Immature natural killer cell (primary cell): ENCODE data around the gene IL18. TPM values are rescaled to one million over a fixed set of nuclear protein-coding genes. Genes with fewer than 3 reads are reported as not detected.

Experiments
- DNase-seq, 3 donors: peaks; one replicate each; pipeline ENCODE4 v3.0.0; 2022; ENCODE audit warnings: mixed read lengths in 1 of 3
- H3K27ac Mint-ChIP-seq, 6 donors: one replicate each; pipeline ENCODE4 v1.8.0; 2020; ENCODE audit warnings: mixed read lengths in 6 of 6, mild to moderate bottlenecking in 5 of 6, inconsistent platforms in 4 of 6, moderate library complexity in 3 of 6
- H3K27me3 Mint-ChIP-seq, 3 donors: one replicate each; pipeline ENCODE4 v1.8.0; 2020 to 2021; ENCODE audit warnings: low read depth in 3 of 3, mild to moderate bottlenecking in 3 of 3, mixed read lengths in 3 of 3, moderate library complexity in 3 of 3, inconsistent platforms in 1 of 3
- H3K36me3 Mint-ChIP-seq, 3 donors: one replicate each; pipeline ENCODE4 v1.8.0; 2020; ENCODE audit warnings: mixed read lengths in 3 of 3, inconsistent platforms in 2 of 3, mild to moderate bottlenecking in 2 of 3
- H3K4me1 Mint-ChIP-seq, 2 donors: one replicate each; pipeline ENCODE4 v1.8.0; 2020; ENCODE audit warnings: inconsistent platforms in 2 of 2, mild to moderate bottlenecking in 2 of 2, mixed read lengths in 2 of 2, moderate library complexity in 1 of 2
- H3K4me3 Mint-ChIP-seq, 5 donors: one replicate each; pipeline ENCODE4 v1.8.0; 2020; ENCODE audit warnings: mild to moderate bottlenecking in 5 of 5, mixed read lengths in 5 of 5, inconsistent platforms in 3 of 5, moderate library complexity in 3 of 5
- H3K9me3 Mint-ChIP-seq, 6 donors: one replicate each; pipeline ENCODE4 v1.8.0; 2020; ENCODE audit warnings: mild to moderate bottlenecking in 6 of 6, mixed read lengths in 6 of 6, inconsistent platforms in 4 of 6, moderate library complexity in 3 of 6
- polyA plus RNA-seq, 3 donors: library from polyadenylated mRNA; unstranded; fragments of 300-500 nt; fragmentation: Illumina TruSeq; gene quantifications; one replicate each; pipeline ENCODE4 v1.2.3, GENCODE V29; 2021

The IL18 gene
- polyA plus RNA-seq, 3 donors from 2014 or later = 6.8 to 20.4 (median 11.2) TPM

GRCh38 chr11:112129656-112130055, 34.2 kb downstream of the IL18 start:
- H3K36me3 Mint-ChIP-seq = peaks cover 0 to 8% (median 5%) of the 10 kb centered on the region in 3 donors
- H3K4me3 Mint-ChIP-seq = no peak overlapping the region
- no peak for DNase-seq
- peaks cover 0 to 2% (median 0%) of the 10 kb centered on the region in 6 donors for H3K9me3 Mint-ChIP-seq
- H3K4me1 Mint-ChIP-seq = peaks cover 17 to 23% of the 10 kb centered on the region in 2 donors
- H3K27ac Mint-ChIP-seq = no peak overlapping the region
- H3K27me3 Mint-ChIP-seq = peaks cover 0 to 1% (median 0%) of the 10 kb centered on the region in 3 donors

DNA sequence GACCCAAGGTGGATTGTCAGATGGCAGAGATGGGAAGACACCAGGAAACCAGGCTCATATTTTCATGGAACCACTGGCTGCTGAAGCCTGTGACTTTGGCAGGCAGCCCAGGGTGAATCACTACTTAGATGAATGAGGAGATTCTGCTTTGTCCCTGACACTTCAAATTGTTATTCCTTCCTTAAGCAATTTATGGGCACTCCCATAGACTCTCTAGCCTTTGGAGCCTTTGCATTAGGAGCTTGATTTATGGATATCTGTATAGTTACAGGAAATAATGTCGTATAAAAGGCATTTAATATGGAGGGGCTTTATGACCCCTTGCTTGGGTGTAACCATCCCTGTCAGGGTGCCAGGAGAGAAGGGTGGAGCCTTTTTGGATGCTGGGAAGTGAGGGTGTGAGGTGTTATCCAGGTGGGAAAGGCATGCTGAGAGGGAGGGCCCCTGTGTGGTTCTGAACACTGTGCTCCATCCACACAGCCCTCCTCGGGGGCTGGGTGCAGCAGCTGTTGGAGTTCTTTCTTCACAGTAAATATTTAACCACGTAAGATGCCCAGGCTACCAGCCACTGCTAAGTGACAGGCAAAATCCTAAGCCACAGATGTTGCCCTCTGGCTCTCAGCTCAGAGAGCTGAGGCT, 35.3 kb downstream of the IL18 start:
- H3K27ac Mint-ChIP-seq = no peak overlapping the region
- peaks cover 17 to 21% of the 10 kb centered on the region in 2 donors for H3K4me1 Mint-ChIP-seq
- H3K9me3 Mint-ChIP-seq = peaks cover 0 to 2% (median 0%) of the 10 kb centered on the region in 6 donors
- DNase-seq = no peak
- peaks cover 0 to 8% (median 5%) of the 10 kb centered on the region in 3 donors for H3K36me3 Mint-ChIP-seq
- H3K4me3 Mint-ChIP-seq = no peak overlapping the region
- peaks cover 0 to 1% (median 0%) of the 10 kb centered on the region in 3 donors for H3K27me3 Mint-ChIP-seq

DNA sequence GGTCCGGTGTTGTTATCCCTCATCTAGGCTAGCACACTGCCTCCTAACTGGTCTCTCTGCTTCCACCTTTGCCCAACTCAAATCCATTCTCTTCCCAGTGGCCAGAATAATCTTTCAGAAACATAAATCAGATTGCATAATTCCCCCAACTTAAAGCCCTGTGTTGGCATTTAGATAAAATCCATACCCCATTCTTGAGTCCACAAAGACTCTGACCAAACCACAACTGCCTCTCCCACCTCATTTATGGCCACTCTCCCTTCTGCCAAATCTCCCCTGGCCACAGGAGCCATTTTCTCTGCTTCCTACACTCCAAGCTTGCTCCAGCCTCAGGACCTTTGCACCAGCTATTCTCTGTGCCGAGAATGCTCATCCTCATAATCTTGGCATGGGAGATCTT, 36.8 kb downstream of the IL18 start:
- no peak for DNase-seq
- Mint-ChIP-seq H3K36me3 (peaks cover 0 to 8% (median 5%) of the 10 kb centered on the region in 3 donors), H3K9me3 (peaks cover 0 to 2% (median 0%) of the 10 kb centered on the region in 6 donors), H3K4me3 (no peak overlapping the region), H3K4me1 (peaks cover 6 to 8% of the 10 kb centered on the region in 2 donors), H3K27me3 (peaks cover 0 to 1% (median 0%) of the 10 kb centered on the region in 3 donors), H3K27ac (peak overlapping the region in 1 of 6 donors; percentile 49)

DNA sequence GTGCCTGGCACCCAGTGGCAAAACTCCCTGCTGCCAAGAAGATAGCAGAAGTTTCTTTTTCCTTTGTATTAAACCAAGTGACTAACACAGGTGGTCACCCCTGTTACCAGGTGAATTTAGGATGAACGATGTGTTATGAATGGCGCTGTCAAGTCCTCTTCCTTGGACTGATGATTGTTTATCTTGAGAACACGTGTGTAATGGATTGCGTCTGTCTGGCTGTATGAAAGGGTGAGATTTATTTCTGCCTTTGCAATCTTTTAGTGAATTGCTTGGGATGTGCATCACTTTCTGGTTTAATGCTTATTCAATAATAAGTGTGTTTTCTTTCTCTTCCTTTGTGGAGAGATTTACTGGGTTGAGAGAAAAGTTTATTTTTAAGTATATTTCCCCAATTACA, 40.8 kb downstream of the IL18 start:
- H3K27ac Mint-ChIP-seq = no peak overlapping the region
- H3K36me3 Mint-ChIP-seq = peaks cover 5 to 8% (median 7%) of the 10 kb centered on the region in 3 donors
- no peaks in the 10 kb centered on the region for H3K27me3 Mint-ChIP-seq
- H3K9me3 Mint-ChIP-seq = no peaks in the 10 kb centered on the region
- no peak for DNase-seq
- no peak overlapping the region for H3K4me3 Mint-ChIP-seq
- no peaks in the 10 kb centered on the region for H3K4me1 Mint-ChIP-seq

- Mint-ChIP-seq H3K9me3 (no peaks in the 10 kb centered on the region), H3K4me1 (no peaks in the 10 kb centered on the region), H3K4me3 (no peak overlapping the region), H3K36me3 (peaks cover 3 to 8% (median 5%) of the 10 kb centered on the region in 3 donors), H3K27ac (no peak overlapping the region), H3K27me3 (no peaks in the 10 kb centered on the region)
- no peak for DNase-seq
Observed at GRCh38 chr11:112121981-112122615, 41.8 kb downstream of the IL18 start.

DNA sequence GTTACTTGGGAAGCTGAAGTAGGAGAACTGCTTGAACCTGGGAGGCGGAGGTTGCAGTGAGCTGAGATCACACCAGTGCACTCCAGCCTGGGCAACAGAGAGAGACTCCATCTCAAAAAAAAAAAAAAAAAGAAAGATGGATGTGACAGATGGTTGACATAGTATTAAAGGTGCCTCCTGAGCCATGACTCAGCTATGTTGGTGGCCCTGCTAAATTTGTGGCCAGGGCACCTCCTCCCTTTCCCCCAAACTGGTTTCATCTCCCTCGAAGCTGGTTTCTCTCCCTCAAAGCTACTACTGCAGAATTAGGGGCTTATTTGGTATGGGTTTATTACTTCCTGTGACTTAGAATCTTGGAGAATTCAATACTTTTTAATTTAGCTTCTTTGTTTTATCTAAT, 45.7 kb downstream of the IL18 start:
- Mint-ChIP-seq H3K9me3 (no peaks in the 10 kb centered on the region), H3K36me3 (peaks cover 0 to 11% (median 3%) of the 10 kb centered on the region in 3 donors), H3K27ac (no peak overlapping the region), H3K27me3 (no peaks in the 10 kb centered on the region), H3K4me1 (peaks cover 2 to 4% of the 10 kb centered on the region in 2 donors), H3K4me3 (no peak overlapping the region)
- no peak for DNase-seq

DNA sequence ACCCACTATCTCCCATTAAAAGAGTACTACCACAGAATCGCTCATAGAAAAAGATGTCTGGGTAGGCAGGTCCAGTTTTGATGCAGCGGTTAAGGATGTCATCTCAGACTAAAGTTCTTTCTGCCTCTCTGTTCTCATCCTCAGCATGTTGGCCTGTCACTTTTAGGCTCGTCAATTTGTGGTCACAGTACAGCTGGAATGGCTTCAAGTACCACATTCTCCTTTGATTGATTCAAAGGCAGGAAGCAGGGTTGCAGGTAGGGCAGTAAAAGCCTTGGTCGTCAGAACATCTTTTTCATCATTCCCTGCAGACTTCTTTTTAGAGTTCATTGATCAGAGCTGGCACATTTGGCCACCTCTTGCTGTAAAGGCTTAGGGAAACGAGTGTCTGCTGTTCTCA, 48.5 kb downstream of the IL18 start:
- peaks cover 2 to 4% of the 10 kb centered on the region in 2 donors for H3K4me1 Mint-ChIP-seq
- no peak overlapping the region for H3K4me3 Mint-ChIP-seq
- H3K9me3 Mint-ChIP-seq = no peaks in the 10 kb centered on the region
- no peaks in the 10 kb centered on the region for H3K27me3 Mint-ChIP-seq
- no peak overlapping the region for H3K27ac Mint-ChIP-seq
- H3K36me3 Mint-ChIP-seq = peaks cover 0 to 11% (median 3%) of the 10 kb centered on the region in 3 donors
- DNase-seq = no peak

DNA sequence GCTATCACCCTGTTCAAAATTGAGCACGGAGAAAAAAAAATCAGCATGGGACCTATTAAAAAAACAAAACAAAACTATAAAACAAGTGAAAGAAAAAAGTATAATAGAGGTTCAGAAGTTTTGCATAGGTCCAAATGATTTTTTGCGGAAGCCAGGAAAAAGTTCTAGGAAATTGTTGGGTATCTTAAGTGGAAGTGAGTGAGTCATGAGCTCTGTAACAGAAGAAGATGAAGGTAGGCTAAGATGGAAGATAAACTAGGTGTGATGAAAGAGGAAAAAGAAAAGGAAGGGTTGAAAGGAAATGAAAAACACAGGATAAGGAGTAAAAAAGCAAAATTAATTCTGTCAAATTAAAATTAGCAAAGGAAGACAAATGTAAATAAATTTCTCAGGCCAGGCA, 49.4 kb downstream of the IL18 start:
- no peak for DNase-seq
- H3K4me3 Mint-ChIP-seq = no peak overlapping the region
- no peaks in the 10 kb centered on the region for H3K27me3 Mint-ChIP-seq
- H3K36me3 Mint-ChIP-seq = peaks cover 0 to 9% (median 3%) of the 10 kb centered on the region in 3 donors
- no peaks in the 10 kb centered on the region for H3K9me3 Mint-ChIP-seq
- peaks cover 2 to 4% of the 10 kb centered on the region in 2 donors for H3K4me1 Mint-ChIP-seq
- H3K27ac Mint-ChIP-seq = no peak overlapping the region

- peak; percentile 45 to 60 (median 52) for DNase-seq
- H3K27ac Mint-ChIP-seq = no peak overlapping the region
- H3K4me3 Mint-ChIP-seq = peak overlapping the region in 1 of 5 donors; percentile 27
Observed at GRCh38 chr11:112113539-112114457, 50.1 kb downstream of the IL18 start.

GRCh38 chr11:112106070-112106469, 57.8 kb downstream of the IL18 start:
- Mint-ChIP-seq H3K9me3 (no peaks in the 10 kb centered on the region), H3K27me3 (no peaks in the 10 kb centered on the region), H3K4me1 (no peaks in the 10 kb centered on the region), H3K36me3 (peaks cover 0 to 3% (median 0%) of the 10 kb centered on the region in 3 donors), H3K27ac (no peak overlapping the region), H3K4me3 (no peak overlapping the region)
- DNase-seq = no peak

More at GRCh38 chr11:112113539-112114457, 50.1 kb downstream of the IL18 start:
- Mint-ChIP-seq H3K27me3 (no peaks in the 10 kb centered on the region), H3K9me3 (no peaks in the 10 kb centered on the region), H3K4me1 (peaks cover 2 to 4% of the 10 kb centered on the region in 2 donors), H3K36me3 (peaks cover 0 to 6% (median 3%) of the 10 kb centered on the region in 3 donors)

DNA sequence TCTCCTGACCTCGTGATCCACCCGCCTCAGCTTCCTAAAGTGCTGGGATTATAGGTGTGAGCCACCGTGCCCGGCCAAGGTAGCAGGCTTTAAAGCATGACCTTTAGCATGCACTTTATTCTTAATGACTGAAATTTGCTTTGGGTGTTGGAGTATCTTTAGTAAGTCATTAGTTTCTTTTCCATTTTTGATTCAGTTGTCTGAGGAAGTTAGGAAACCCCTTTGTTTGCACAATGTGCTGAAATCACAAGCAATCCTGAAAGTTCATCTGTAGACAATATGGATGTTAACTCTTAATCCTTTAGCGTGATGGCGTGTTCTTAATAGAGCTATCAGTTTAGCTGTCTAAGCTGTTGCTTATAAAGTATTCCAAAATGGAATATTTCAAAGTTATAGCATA, 60.4 kb downstream of the IL18 start:
- Mint-ChIP-seq H3K4me1 (no peaks in the 10 kb centered on the region), H3K4me3 (no peak overlapping the region), H3K27ac (no peak overlapping the region), H3K36me3 (peaks cover 2 to 3% (median 3%) of the 10 kb centered on the region in 3 donors), H3K27me3 (no peaks in the 10 kb centered on the region), H3K9me3 (no peaks in the 10 kb centered on the region)
- DNase-seq = no peak

DNA sequence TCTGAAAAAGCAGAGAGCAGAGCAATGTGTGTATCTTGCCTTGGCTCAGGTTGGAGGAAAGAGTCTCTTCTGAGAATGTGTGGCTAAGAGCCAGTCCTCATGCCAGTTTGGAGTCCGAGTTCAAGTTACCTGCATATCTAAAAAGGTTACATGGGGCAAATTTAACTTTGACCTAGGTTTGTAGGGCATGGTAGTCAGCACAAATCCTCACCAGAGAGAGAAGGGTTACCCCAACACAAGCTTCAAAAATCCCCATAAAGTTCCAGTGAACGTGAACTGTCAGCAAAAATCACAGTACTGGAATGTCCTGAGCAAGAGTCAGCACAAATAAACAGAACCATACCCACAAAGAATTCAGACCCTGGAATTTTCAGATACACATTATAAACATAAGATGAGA, 63.4 kb downstream of the IL18 start:
- Mint-ChIP-seq H3K27ac (no peak overlapping the region), H3K36me3 (peaks cover 11 to 18% (median 13%) of the 10 kb centered on the region in 3 donors), H3K4me3 (no peak overlapping the region)

GRCh38 chr11:112097734-112098528, 66.0 kb downstream of the IL18 start:
- no peak for DNase-seq
- no peak overlapping the region for H3K4me3 Mint-ChIP-seq
- peak overlapping the region in 1 of 6 donors; percentile 7 for H3K27ac Mint-ChIP-seq
- H3K36me3 Mint-ChIP-seq = peaks cover 15 to 26% (median 16%) of the 10 kb centered on the region in 3 donors
- H3K9me3 Mint-ChIP-seq = no peaks in the 10 kb centered on the region
- no peaks in the 10 kb centered on the region for H3K4me1 Mint-ChIP-seq
- no peaks in the 10 kb centered on the region for H3K27me3 Mint-ChIP-seq

More for the DNA sequence above, 63.4 kb downstream of the IL18 start:
- no peak for DNase-seq
- Mint-ChIP-seq H3K4me1 (no peaks in the 10 kb centered on the region), H3K27me3 (no peaks in the 10 kb centered on the region), H3K9me3 (no peaks in the 10 kb centered on the region)
